GM12878 (cell line): ENCODE measurements around the gene TRPM3. TPM values are rescaled to one million over a fixed set of nuclear protein-coding genes. Genes with fewer than 3 reads are reported as not detected.

Source experiments
- BACH1 ChIP-seq: fragments of 450-650 bp; IDR thresholded peaks from 2 replicates; pipeline ENCODE4 v1.6.1; 2017; ENCODE audit warnings: mild to moderate bottlenecking, borderline replicate concordance
- DPF2 ChIP-seq: fragments of 450-650 bp; IDR thresholded peaks from 2 replicates; pipeline ENCODE4 v1.6.1; 2017; ENCODE audit warnings: mild to moderate bottlenecking
- E2F4 ChIP-seq: IDR thresholded peaks from 2 replicates; pipeline ENCODE4 v1.6.1; 2012; ENCODE audit warnings: low read depth, low read length, improper control_type of control experiment
- ESRRA ChIP-seq: IDR thresholded peaks from 2 replicates; pipeline ENCODE4 v1.6.1; 2012; ENCODE audit warnings: mild to moderate bottlenecking, low read length, improper control_type of control experiment
- GABPA ChIP-seq: IDR thresholded peaks from 2 replicates; pipeline ENCODE4 v1.6.1; 2014; ENCODE audit warnings: antibody characterized with exemption, low read depth, mild to moderate bottlenecking, inconsistent platforms
- HDAC2 ChIP-seq: fragments of 200-600 bp; sonication (generic); IDR thresholded peaks from 2 replicates; pipeline ENCODE4 v1.6.1; 2017
- MTA3 ChIP-seq: IDR thresholded peaks from 2 replicates; pipeline ENCODE4 v1.6.1; 2012; ENCODE audit warnings: low read length, inconsistent platforms, borderline replicate concordance
- RFX5 ChIP-seq: IDR thresholded peaks from 2 replicates; pipeline ENCODE4 v1.6.1; 2011; ENCODE audit warnings: low read depth, low read length, improper control_type of control experiment
- SREBF1 ChIP-seq: IDR thresholded peaks from 2 replicates; pipeline ENCODE4 v1.6.1; 2012; ENCODE audit warnings: mild to moderate bottlenecking, low read length
- STAT1 ChIP-seq: fragments of 450-650 bp; conservative IDR thresholded peaks from 2 replicates; pipeline ENCODE4 v1.6.1; 2014; ENCODE audit warnings: antibody characterized with exemption, mild to moderate bottlenecking
- ZBTB11 ChIP-seq: fragments of 450-650 bp; formaldehyde crosslinking; IDR thresholded peaks from 2 replicates; pipeline ENCODE4 v1.5.0; 2022; ENCODE audit warnings: mild to moderate bottlenecking, missing genetic modification characterization
- polyA plus RNA-seq, 11 experiments: library from polyadenylated mRNA; depleted of rRNA in 4 of 11; unstranded in 6 of 11; stranded (reverse) in 5 of 11; fragments of >200 nt; fragmentation: Nextera tagmentation in 4 of 11; fragmentation: Illumina TruSeq in 1 of 11; extraction: Ambion mirVana in 4 of 11; extraction: Trizol in 1 of 11; gene quantifications; 1 replicate in 1 of 11; 2 replicates in 10 of 11; pipeline versions ENCODE4 v1.2.1 to v1.2.3, GENCODE V29; 2011 to 2016; ENCODE audit warnings: inconsistent platforms in 2 of 11, missing spikeins in 2 of 11, low read depth in 1 of 11
- total RNA-seq, 4 experiments: library from RNA; depleted of rRNA in 3 of 4; stranded (reverse); fragments of >200 nt in 3 of 4; fragmentation: Illumina TruSeq in 1 of 4; extraction: Trizol in 1 of 4; gene quantifications; 2 replicates each; pipeline versions ENCODE4 v1.2.1 to v1.2.3, GENCODE V29; 2013 to 2021
- TF ChIP-seq, protein P1 (sequence below): fragments of 450-650 bp; IDR thresholded peaks from 2 replicates; pipeline ENCODE4 v1.6.1; 2017; ENCODE audit warnings: mild to moderate bottlenecking, moderate library complexity
- TF ChIP-seq, protein P2 (sequence below): fragments of 450-650 bp; IDR thresholded peaks from 2 replicates; pipeline ENCODE4 v1.6.1; 2018; ENCODE audit warnings: borderline replicate concordance, mild to moderate bottlenecking; ENCODE audit not compliant: partially characterized antibody

Gene TRPM3
- total and polyA plus RNA-seq, 10 of the 15 experiments (the other 5 are each of a cell fraction or from before 2014, with no cell fraction given): not detected

DNA sequence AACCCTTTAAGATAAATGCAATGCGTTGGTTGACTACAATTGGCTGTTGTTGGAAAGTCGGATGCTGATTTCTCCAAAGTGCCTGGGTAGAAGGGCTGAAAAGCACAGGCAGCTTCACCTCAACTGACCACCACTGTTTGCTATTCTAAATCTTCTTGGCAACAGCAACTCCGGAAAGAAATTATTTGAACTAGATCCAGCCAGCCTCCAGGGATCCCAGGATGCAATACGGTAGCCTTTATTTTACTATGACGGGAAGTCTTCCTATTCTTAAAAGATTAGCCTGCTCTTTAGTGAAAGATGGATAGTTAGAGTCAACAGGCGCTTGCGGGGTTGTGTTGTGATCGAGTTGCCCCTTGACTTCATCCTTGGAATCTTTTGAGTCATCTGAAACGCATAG, 628.4 kb downstream of the TRPM3 start (continued):
- TF ChIP-seq, protein P1, sequence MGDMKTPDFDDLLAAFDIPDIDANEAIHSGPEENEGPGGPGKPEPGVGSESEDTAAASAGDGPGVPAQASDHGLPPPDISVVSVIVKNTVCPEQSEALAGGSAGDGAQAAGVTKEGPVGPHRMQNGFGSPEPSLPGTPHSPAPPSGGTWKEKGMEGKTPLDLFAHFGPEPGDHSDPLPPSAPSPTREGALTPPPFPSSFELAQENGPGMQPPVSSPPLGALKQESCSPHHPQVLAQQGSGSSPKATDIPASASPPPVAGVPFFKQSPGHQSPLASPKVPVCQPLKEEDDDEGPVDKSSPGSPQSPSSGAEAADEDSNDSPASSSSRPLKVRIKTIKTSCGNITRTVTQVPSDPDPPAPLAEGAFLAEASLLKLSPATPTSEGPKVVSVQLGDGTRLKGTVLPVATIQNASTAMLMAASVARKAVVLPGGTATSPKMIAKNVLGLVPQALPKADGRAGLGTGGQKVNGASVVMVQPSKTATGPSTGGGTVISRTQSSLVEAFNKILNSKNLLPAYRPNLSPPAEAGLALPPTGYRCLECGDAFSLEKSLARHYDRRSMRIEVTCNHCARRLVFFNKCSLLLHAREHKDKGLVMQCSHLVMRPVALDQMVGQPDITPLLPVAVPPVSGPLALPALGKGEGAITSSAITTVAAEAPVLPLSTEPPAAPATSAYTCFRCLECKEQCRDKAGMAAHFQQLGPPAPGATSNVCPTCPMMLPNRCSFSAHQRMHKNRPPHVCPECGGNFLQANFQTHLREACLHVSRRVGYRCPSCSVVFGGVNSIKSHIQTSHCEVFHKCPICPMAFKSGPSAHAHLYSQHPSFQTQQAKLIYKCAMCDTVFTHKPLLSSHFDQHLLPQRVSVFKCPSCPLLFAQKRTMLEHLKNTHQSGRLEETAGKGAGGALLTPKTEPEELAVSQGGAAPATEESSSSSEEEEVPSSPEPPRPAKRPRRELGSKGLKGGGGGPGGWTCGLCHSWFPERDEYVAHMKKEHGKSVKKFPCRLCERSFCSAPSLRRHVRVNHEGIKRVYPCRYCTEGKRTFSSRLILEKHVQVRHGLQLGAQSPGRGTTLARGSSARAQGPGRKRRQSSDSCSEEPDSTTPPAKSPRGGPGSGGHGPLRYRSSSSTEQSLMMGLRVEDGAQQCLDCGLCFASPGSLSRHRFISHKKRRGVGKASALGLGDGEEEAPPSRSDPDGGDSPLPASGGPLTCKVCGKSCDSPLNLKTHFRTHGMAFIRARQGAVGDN: no peak
- no peak for TF ChIP-seq STAT1
- no peak for TF ChIP-seq ESRRA
- TF ChIP-seq GABPA: no peak
- TF ChIP-seq BACH1: no peak
- no peak for TF ChIP-seq DPF2
- TF ChIP-seq, protein P2, sequence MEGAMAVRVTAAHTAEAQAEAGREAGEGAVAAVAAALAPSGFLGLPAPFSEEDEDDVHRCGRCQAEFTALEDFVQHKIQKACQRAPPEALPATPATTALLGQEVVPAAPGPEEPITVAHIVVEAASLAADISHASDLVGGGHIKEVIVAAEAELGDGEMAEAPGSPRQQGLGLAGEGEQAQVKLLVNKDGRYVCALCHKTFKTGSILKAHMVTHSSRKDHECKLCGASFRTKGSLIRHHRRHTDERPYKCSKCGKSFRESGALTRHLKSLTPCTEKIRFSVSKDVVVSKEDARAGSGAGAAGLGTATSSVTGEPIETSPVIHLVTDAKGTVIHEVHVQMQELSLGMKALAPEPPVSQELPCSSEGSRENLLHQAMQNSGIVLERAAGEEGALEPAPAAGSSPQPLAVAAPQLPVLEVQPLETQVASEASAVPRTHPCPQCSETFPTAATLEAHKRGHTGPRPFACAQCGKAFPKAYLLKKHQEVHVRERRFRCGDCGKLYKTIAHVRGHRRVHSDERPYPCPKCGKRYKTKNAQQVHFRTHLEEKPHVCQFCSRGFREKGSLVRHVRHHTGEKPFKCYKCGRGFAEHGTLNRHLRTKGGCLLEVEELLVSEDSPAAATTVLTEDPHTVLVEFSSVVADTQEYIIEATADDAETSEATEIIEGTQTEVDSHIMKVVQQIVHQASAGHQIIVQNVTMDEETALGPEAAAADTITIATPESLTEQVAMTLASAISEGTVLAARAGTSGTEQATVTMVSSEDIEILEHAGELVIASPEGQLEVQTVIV: no peak
- no peak for TF ChIP-seq MTA3
- TF ChIP-seq SREBF1: no peak
- TF ChIP-seq RFX5: no peak
- no peak for TF ChIP-seq HDAC2
- no peak for TF ChIP-seq E2F4
- no peak for TF ChIP-seq ZBTB11
